Prostate gland (tissue), 2 donors: ENCODE measurements around the gene PALLD.

Experiments
- POLR2A ChIP-seq: fragments of 450-650 bp; IDR thresholded peaks from one replicate; pipeline ENCODE4 v1.6.1; 2016; ENCODE audit warnings: antibody characterized with exemption, mild to moderate bottlenecking
- TF ChIP-seq, protein P1 (sequence below), 4 experiments: fragments of 200-600 bp in 2 of 4; fragments of 450-650 bp in 2 of 4; sonication (generic) in 2 of 4; IDR thresholded peaks; 1 replicate in 3 of 4; 2 replicates in 1 of 4; pipeline ENCODE4 v1.5.1; 2016 to 2019; ENCODE audit warnings: antibody characterized with exemption in 4 of 4, mild to moderate bottlenecking in 2 of 4, moderate library complexity in 2 of 4

DNA sequence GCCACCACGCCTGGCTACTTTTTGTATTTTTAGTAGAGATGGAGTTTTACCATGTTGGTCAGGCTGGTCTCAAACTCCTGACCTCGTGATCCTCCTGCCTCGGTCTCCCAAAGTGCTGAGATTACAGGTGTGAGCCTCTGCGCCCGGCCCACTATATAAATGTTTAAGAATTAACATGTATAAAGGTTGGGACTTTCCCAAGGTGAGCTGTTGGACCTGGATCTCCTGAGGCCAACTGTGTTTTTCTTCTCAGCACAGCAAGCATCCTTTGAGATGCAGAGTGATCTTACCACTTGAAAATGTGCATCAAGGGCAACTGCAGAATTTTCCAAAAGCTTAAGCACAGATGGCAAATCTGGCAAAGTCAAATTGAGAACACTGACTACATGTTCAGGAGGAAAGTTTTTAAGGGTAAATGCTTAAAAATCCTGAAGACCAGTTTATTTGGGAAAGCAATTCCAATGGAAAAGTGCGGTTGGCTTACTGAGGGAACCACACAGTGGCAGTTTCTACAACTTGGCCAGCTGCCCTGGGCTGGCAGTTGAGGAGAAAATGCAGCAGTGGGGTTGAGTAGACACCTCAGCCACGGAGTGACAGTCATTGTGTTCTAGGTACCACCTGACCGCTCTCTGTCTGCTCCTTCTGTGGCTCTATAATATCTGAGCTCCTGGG, 344.3 kb downstream of the PALLD start:
- TF ChIP-seq, protein P1, sequence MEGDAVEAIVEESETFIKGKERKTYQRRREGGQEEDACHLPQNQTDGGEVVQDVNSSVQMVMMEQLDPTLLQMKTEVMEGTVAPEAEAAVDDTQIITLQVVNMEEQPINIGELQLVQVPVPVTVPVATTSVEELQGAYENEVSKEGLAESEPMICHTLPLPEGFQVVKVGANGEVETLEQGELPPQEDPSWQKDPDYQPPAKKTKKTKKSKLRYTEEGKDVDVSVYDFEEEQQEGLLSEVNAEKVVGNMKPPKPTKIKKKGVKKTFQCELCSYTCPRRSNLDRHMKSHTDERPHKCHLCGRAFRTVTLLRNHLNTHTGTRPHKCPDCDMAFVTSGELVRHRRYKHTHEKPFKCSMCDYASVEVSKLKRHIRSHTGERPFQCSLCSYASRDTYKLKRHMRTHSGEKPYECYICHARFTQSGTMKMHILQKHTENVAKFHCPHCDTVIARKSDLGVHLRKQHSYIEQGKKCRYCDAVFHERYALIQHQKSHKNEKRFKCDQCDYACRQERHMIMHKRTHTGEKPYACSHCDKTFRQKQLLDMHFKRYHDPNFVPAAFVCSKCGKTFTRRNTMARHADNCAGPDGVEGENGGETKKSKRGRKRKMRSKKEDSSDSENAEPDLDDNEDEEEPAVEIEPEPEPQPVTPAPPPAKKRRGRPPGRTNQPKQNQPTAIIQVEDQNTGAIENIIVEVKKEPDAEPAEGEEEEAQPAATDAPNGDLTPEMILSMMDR (IDR thresholded peaks at IDR 0.05), result no peak
- no peak for TF ChIP-seq POLR2A
